ENCODE measurements around the gene PRPF19. TPM values are rescaled to one million over a fixed set of nuclear protein-coding genes. Genes with fewer than 3 reads are reported as not detected.

Gene PRPF19
- total and polyA plus RNA-seq, 2 of the 13 experiments (the other 11 are each of a cell fraction or from before 2014, with no cell fraction given) = 27.4 to 91.1 TPM

- no peak for TF ChIP-seq USF2 (IDR thresholded peaks at IDR 0.05; ENCODE audit: low read depth, low read length)
- TF ChIP-seq USF2 (CRISPR knock-in tag; IDR thresholded peaks at IDR 0.05; ENCODE audit: borderline replicate concordance) = no peak
Observed at GRCh38 chr11:60944490-60945294, 38.3 kb upstream of the PRPF19 start (continued).

- TF ChIP-seq ZNF432 (CRISPR knock-in tag; IDR thresholded peaks at IDR 0.05; ENCODE audit: borderline replicate concordance) = no peak
- no peak for TF ChIP-seq RFX3 (CRISPR knock-in tag; IDR thresholded peaks at IDR 0.05)
- TF ChIP-seq ARID3A (IDR thresholded peaks at IDR 0.05; ENCODE audit: low read depth, low read length) = no peak
- no peak for TF ChIP-seq ZNF20 (CRISPR knock-in tag; IDR thresholded peaks at IDR 0.05)
- TF ChIP-seq RERE (CRISPR knock-in tag; IDR thresholded peaks at IDR 0.05; ENCODE audit: low read depth) = no peak
- TF ChIP-seq NFIC (IDR thresholded peaks at IDR 0.05; ENCODE audit: low read length) = no peak
- no peak for TF ChIP-seq ZSCAN31 (CRISPR knock-in tag; IDR thresholded peaks at IDR 0.05; ENCODE audit: low read depth)
- ChIA-PET POLR2A (no interaction called here), CTCF (ENCODE audit: low intra/inter-chr PET ratio, low total read pairs) (no interaction called here)
- no peak overlapping the region for H3K4me3 ChIP-seq (replicated peaks in 1 of 3; ENCODE audit: insufficient read depth in 1 of 3, low read depth in 2 of 3, low read length in 3 of 3)
- H3K9me3 ChIP-seq (ENCODE audit: low read length) = no peaks in the 10 kb centered on the region
- H4K20me1 ChIP-seq (ENCODE audit: insufficient read depth, low read length) = no peaks in the 10 kb centered on the region
- intact Hi-C loops (cut with micrococcal nuclease; ENCODE audit: unreplicated experiment) (no loop called here), in situ Hi-C loops (cut with HindIII; ENCODE audit: extremely low pct_ligation_motif_present, low pct_unique_long_range_greater_than_20kb) (no loop called here)
- FAIRE-seq (no peak), DNase-seq (ENCODE audit: low spot score) (no peak), ATAC-seq (no peak)
- H3K9ac ChIP-seq (ENCODE audit: insufficient read depth, low read depth, low read length) = no peak overlapping the region
- no peak overlapping the region for H3K27ac ChIP-seq (ENCODE audit: extremely low read length, insufficient read depth, low read length)
- WGBS (ENCODE audit: low lambda C conversion rate) = 34% methylated on average over 9 of the region's 9 CpGs
- no TSS peak for BruUV-seq (replicated peaks)
- H3K79me2 ChIP-seq (ENCODE audit: insufficient read depth, low read length) = no peaks in the 10 kb centered on the region
- no peak overlapping the region for H3K4me2 ChIP-seq (ENCODE audit: low read depth, low read length)
- H2AFZ ChIP-seq (ENCODE audit: low read length) = no peak overlapping the region
- no peaks in the 10 kb centered on the region for H3K36me3 ChIP-seq (replicated peaks in 1 of 2; ENCODE audit: control insufficient read depth in 1 of 2, insufficient read depth in 2 of 2, low read length in 2 of 2)
- peaks cover 0 to 2% of the 10 kb centered on the region in 2 experiments; a peak in 2 of 5 replicates for H3K27me3 ChIP-seq (ENCODE audit: control insufficient read depth in 1 of 2, insufficient read depth in 2 of 2, low read length in 2 of 2)
- no peaks in the 10 kb centered on the region for H3K4me1 ChIP-seq (ENCODE audit: insufficient read depth, low read length)
Observed at GRCh38 chr11:60942970-60943565, 36.7 kb upstream of the PRPF19 start.

Data from HepG2 (cell line).